SK-N-SH treated with all-trans-retinoic acid at 6 μM for 48 hours (cell line): ENCODE measurements around the gene SON.

ENCODE experiments used
- ATAC-seq: fragments of 200-7000 bp; cut with Tn5 transposase; 3 replicates; pipeline ENCODE4 v1.9.1; 2020; ENCODE audit warnings: mild to moderate bottlenecking, moderate library complexity
- CREB5 ChIP-seq: fragments of 250-450 bp; sonication (Bioruptor Pico); IDR thresholded peaks from 2 replicates; pipeline ENCODE4 v1.5.1; 2020; ENCODE audit warnings: low read depth, mild to moderate bottlenecking, moderate library complexity
- CSDC2 ChIP-seq: fragments of 250-450 bp; sonication (Bioruptor Pico); IDR thresholded peaks from 2 replicates; pipeline ENCODE4 v1.5.0; 2020; ENCODE audit warnings: mild to moderate bottlenecking, moderate library complexity
- ESRRG ChIP-seq: fragments of 250-450 bp; sonication (Bioruptor Pico); IDR thresholded peaks from 2 replicates; pipeline ENCODE4 v1.6.1; 2021; ENCODE audit warnings: mild to moderate bottlenecking
- GLIS3 ChIP-seq: fragments of 250-450 bp; sonication (Bioruptor Pico); IDR thresholded peaks from 2 replicates; pipeline ENCODE4 v1.5.0; 2020; ENCODE audit warnings: mild to moderate bottlenecking, moderate library complexity
- ISL1 ChIP-seq: fragments of 250-450 bp; sonication (Bioruptor Pico); IDR thresholded peaks from 2 replicates; pipeline ENCODE4 v2.1.2; 2022; ENCODE audit warnings: mild to moderate bottlenecking, moderate library complexity
- OSR1 ChIP-seq: fragments of 250-450 bp; sonication (Bioruptor Pico); IDR thresholded peaks from 2 replicates; pipeline ENCODE4 v1.8.0; 2022; ENCODE audit warnings: moderate library complexity, mild to moderate bottlenecking, inconsistent platforms
- PATZ1 ChIP-seq: fragments of 250-450 bp; sonication (Bioruptor Pico); IDR thresholded peaks from 2 replicates; pipeline ENCODE4 v1.8.0; 2020; ENCODE audit warnings: mild to moderate bottlenecking, moderate library complexity, borderline replicate concordance
- POU6F1 ChIP-seq: fragments of 250-450 bp; sonication (Bioruptor Pico); IDR thresholded peaks from 2 replicates; pipeline ENCODE4 v1.8.0; 2021; ENCODE audit warnings: low read depth, mild to moderate bottlenecking, moderate library complexity, borderline replicate concordance
- PPARA ChIP-seq: fragments of 250-450 bp; sonication (Bioruptor Pico); IDR thresholded peaks from 2 replicates; pipeline ENCODE4 v1.5.0; 2020; ENCODE audit warnings: mild to moderate bottlenecking, borderline replicate concordance
- RARB ChIP-seq: fragments of 250-450 bp; sonication (Bioruptor Pico); IDR thresholded peaks from 2 replicates; pipeline ENCODE4 v1.8.0; 2021; ENCODE audit warnings: mild to moderate bottlenecking, moderate library complexity
- TCF4 ChIP-seq: fragments of 250-450 bp; sonication (Bioruptor Pico); IDR thresholded peaks from 2 replicates; pipeline ENCODE4 v1.8.0; 2021; ENCODE audit warnings: mild to moderate bottlenecking, moderate library complexity, borderline replicate concordance
- TOX ChIP-seq: fragments of 250-450 bp; sonication (Bioruptor Pico); IDR thresholded peaks from 2 replicates; pipeline ENCODE4 v1.8.0; 2021; ENCODE audit warnings: mild to moderate bottlenecking, moderate library complexity, borderline replicate concordance
- TSHZ2 ChIP-seq: fragments of 250-450 bp; sonication (Bioruptor Pico); IDR thresholded peaks from 2 replicates; pipeline ENCODE4 v1.5.0; 2020; ENCODE audit warnings: mild to moderate bottlenecking, moderate library complexity
- ZC3H10 ChIP-seq: fragments of 250-450 bp; sonication (Bioruptor Pico); IDR thresholded peaks from 2 replicates; pipeline ENCODE4 v1.5.1; 2021; ENCODE audit warnings: mild to moderate bottlenecking, moderate library complexity
- ZFP3 ChIP-seq: fragments of 250-450 bp; sonication (Bioruptor Pico); IDR thresholded peaks from 2 replicates; pipeline ENCODE4 v1.5.0; 2020; ENCODE audit warnings: mild to moderate bottlenecking, moderate library complexity
- ZFP30 ChIP-seq: fragments of 450-650 bp; formaldehyde crosslinking; IDR thresholded peaks from 2 replicates; pipeline ENCODE4 v1.5.0; 2022; ENCODE audit warnings: mild to moderate bottlenecking, moderate library complexity
- ZNF565 ChIP-seq: fragments of 450-650 bp; formaldehyde crosslinking; conservative IDR thresholded peaks from 2 replicates; pipeline ENCODE4 v1.5.0; 2020; ENCODE audit warnings: low read depth, mild to moderate bottlenecking, moderate library complexity
- ZNF8 ChIP-seq: fragments of 450-650 bp; formaldehyde crosslinking; IDR thresholded peaks from 2 replicates; pipeline ENCODE4 v1.5.0; 2020; ENCODE audit warnings: mild to moderate bottlenecking, moderate library complexity

The SON gene

GRCh38 chr21:33554236-33554981 is 11.6 kb downstream of the SON start:
- ATAC-seq = no peak
- TF ChIP-seq ZC3H10 (no peak), ZNF8 (CRISPR knock-in tag) (no peak), ZFP30 (CRISPR knock-in tag) (no peak), PPARA (CRISPR knock-in tag) (no peak), TCF4 (CRISPR knock-in tag) (no peak), TSHZ2 (no peak), CSDC2 (CRISPR knock-in tag) (no peak), ISL1 (CRISPR knock-in tag) (no peak), TOX (CRISPR knock-in tag) (no peak)

- ATAC-seq = no peak
- no peak for TF ChIP-seq ZFP3 (CRISPR knock-in tag)
- no peak for TF ChIP-seq GLIS3 (CRISPR knock-in tag)
- TF ChIP-seq CREB5 (CRISPR knock-in tag) = no peak
- no peak for TF ChIP-seq TOX (CRISPR knock-in tag)
- no peak for TF ChIP-seq ZFP30 (CRISPR knock-in tag)
- TF ChIP-seq PATZ1 (CRISPR knock-in tag) = no peak
- no peak for TF ChIP-seq ZNF565 (CRISPR knock-in tag)
- no peak for TF ChIP-seq TCF4 (CRISPR knock-in tag)
- TF ChIP-seq PPARA (CRISPR knock-in tag) = no peak
- TF ChIP-seq RARB (CRISPR knock-in tag) = no peak
- TF ChIP-seq POU6F1 (CRISPR knock-in tag) = no peak
- no peak for TF ChIP-seq ZNF8 (CRISPR knock-in tag)
- TF ChIP-seq, all 23 proteins: peak for 0
Measured at GRCh38 chr21:33554982-33555344, 12.1 kb downstream of the SON start.

- TF ChIP-seq CSDC2 (CRISPR knock-in tag) = no peak
- TF ChIP-seq TOX (CRISPR knock-in tag) = no peak
- TF ChIP-seq TCF4 (CRISPR knock-in tag) = no peak
- TF ChIP-seq GLIS3 (CRISPR knock-in tag) = no peak
- no peak for TF ChIP-seq ZNF8 (CRISPR knock-in tag)
- TF ChIP-seq ESRRG (CRISPR knock-in tag) = no peak
- no peak for TF ChIP-seq POU6F1 (CRISPR knock-in tag)
- no peak for TF ChIP-seq ZNF565 (CRISPR knock-in tag)
- TF ChIP-seq ZC3H10 = no peak
- no peak for TF ChIP-seq ZFP30 (CRISPR knock-in tag)
- TF ChIP-seq OSR1 (CRISPR knock-in tag) = no peak
- no peak for TF ChIP-seq ZFP3 (CRISPR knock-in tag)
- TF ChIP-seq TSHZ2 = no peak
- TF ChIP-seq PPARA (CRISPR knock-in tag) = no peak
- TF ChIP-seq CREB5 (CRISPR knock-in tag) = no peak
- no peak for ATAC-seq
Measured at GRCh38 chr21:33557447-33557846, 14.6 kb downstream of the SON start.
